Stimulated activated naive B cell treated with anti-CD40 and anti-IgM and Interleukin-4, amounts not matched to agents 10 μg/mL and 1 μg/mL and 100 μg/mL, for 72 hours (primary cell): Measurements from ENCODE around the gene TUBB2A.
"Not testable (repeated sequence)": the region's sequence is repeated elsewhere in the genome, so short reads cannot be mapped to it uniquely, and the experiment has no call there.

Experiments
- ATAC-seq, 2 donors: fragments of 150-1000 bp; cut with Tn5 transposase; replicated peaks; 2 replicates each; pipeline ENCODE4 v1.10.0; 2021; ENCODE audit warnings: moderate library complexity in 1 of 2
- DNase-seq: peaks from one replicate; pipeline ENCODE4 v3.0.0; 2021
- H3K27ac Mint-ChIP-seq: one replicate; pipeline ENCODE4 v1.8.0; 2022; ENCODE audit warnings: mild to moderate bottlenecking, mixed read lengths
- H3K27me3 Mint-ChIP-seq, 2 donors: one replicate each; pipeline ENCODE4 v1.8.0; 2022; ENCODE audit warnings: mixed read lengths in 2 of 2
- H3K36me3 Mint-ChIP-seq, 2 donors: one replicate each; pipeline ENCODE4 v1.8.0; 2022; ENCODE audit warnings: mixed read lengths in 2 of 2, mild to moderate bottlenecking in 1 of 2
- H3K4me1 Mint-ChIP-seq, 2 donors: one replicate each; pipeline ENCODE4 v1.8.0; 2022; ENCODE audit warnings: mixed read lengths in 2 of 2, mild to moderate bottlenecking in 1 of 2
- H3K4me3 Mint-ChIP-seq, 2 donors: one replicate each; pipeline ENCODE4 v1.8.0; 2022; ENCODE audit warnings: mild to moderate bottlenecking in 2 of 2, mixed read lengths in 2 of 2, moderate library complexity in 1 of 2
- H3K9me3 Mint-ChIP-seq, 2 donors: one replicate each; pipeline ENCODE4 v1.8.0; 2022; ENCODE audit warnings: mixed read lengths in 2 of 2, mild to moderate bottlenecking in 1 of 2

TUBB2A gene

DNA sequence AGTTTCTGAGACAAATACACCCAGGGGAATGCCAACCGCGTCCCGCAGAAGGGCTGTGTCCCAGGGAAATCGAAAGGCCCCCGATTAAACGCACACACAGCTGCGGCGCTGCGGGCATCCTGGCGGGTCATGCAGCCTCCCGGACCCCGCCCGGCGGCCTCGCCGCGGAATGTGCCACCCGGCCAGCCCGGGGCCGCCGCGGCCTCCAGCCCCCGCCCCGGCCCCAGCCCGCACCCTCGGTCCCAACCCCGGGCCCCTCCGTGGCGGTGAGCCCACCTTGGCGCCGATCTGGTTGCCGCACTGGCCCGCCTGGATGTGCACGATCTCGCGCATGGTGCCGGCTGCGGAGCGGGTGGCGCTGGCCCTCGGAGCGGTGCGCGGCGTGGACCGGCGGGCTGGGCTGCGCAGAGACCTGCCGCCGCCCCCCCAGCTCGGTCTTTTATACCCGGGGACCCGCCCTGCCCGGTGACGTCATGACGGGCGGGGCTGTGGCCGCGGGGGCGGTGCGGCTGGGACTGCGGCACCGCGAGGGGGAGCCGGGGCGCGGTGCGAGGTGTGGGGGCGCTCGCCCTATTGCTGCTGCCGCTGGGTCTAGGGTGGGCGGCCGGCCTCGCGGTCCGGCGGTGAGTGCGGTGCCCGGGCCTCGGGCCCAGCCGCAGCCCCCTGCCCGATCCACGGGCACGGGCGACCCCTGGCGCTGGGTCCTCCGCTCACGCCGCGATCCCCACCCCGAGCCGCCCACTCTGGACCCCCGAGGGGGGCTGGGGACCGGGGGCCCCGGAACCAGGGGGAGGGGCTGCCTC lies at the start of gene TUBB2A:
Gene TUBB2A (minus strand): TSS at position 414 of the 803 bp plus-strand sequence. CDS start 81 bp downstream, at position 333.
- DNase-seq (peak; percentile 72), ATAC-seq (peak; percentile 86 to 89)
- Mint-ChIP-seq H3K27me3 (peaks cover 6 to 8% of the 10 kb centered on the region in 2 donors), H3K9me3 (peaks cover 2 to 4% of the 10 kb centered on the region in 2 donors), H3K27ac (peak within 1 kb of the TSS; percentile 83), H3K4me3 (peak within 1 kb of the TSS; percentile 82), H3K36me3 (peaks cover 4 to 19% of the 10 kb centered on the region in 2 donors), H3K4me1 (peaks cover 18 to 29% of the 10 kb centered on the region in 2 donors)

- H3K27me3 Mint-ChIP-seq, result peaks cover 12 to 21% of the 10 kb centered on the region in 2 donors
- peaks cover 4 to 28% of the 10 kb centered on the region in 2 donors for H3K36me3 Mint-ChIP-seq
- ATAC-seq (no peak), DNase-seq (no peak)
- no peak overlapping the region for H3K4me3 Mint-ChIP-seq
- H3K27ac Mint-ChIP-seq, result peak overlapping the region; percentile 26
- peaks cover 4 to 13% of the 10 kb centered on the region in 2 donors for H3K9me3 Mint-ChIP-seq
- H3K4me1 Mint-ChIP-seq, result peaks cover 49 to 63% of the 10 kb centered on the region in 2 donors
Measured at GRCh38 chr6:3206339-3207015, 49.1 kb upstream of the TUBB2A start.

- Mint-ChIP-seq H3K4me3 (no peak overlapping the region), H3K27me3 (peaks cover 12 to 17% of the 10 kb centered on the region in 2 donors), H3K9me3 (peaks cover 4 to 13% of the 10 kb centered on the region in 2 donors), H3K27ac (peak overlapping the region; percentile 26), H3K4me1 (peaks cover 49 to 63% of the 10 kb centered on the region in 2 donors), H3K36me3 (peaks cover 4 to 28% of the 10 kb centered on the region in 2 donors)
- DNase-seq (no peak), ATAC-seq (no peak)
Measured at GRCh38 chr6:3205913-3206312, 48.6 kb upstream of the TUBB2A start.

DNA sequence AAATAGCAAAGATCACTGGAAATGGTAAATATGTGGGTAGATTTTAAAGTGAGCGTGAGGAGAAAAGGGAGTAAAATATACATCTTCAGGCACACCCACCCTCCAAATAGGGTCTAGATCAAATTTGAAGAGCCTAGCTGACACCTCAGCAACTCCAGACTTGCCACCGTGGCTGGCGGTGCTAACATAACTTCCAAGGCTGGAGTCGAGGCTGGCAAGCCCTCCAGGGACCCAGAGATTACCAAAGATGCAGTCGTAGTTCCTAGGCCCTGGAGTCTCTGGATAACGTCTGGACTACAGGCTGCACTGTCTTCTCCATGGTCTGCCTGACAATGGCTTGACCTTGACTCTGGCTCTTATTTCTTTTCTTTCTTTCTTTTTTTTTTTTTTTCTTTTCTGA lies 47.6 kb upstream of the TUBB2A start:
- peaks cover 4 to 13% of the 10 kb centered on the region in 2 donors for H3K9me3 Mint-ChIP-seq
- H3K27ac Mint-ChIP-seq, result no peak overlapping the region
- no peak for ATAC-seq
- peaks cover 18 to 24% of the 10 kb centered on the region in 2 donors for H3K27me3 Mint-ChIP-seq
- peak overlapping the region in 1 of 2 donors; percentile 17 for H3K4me3 Mint-ChIP-seq
- peaks cover 45 to 57% of the 10 kb centered on the region in 2 donors for H3K4me1 Mint-ChIP-seq
- DNase-seq, result no peak
- peaks cover 4 to 28% of the 10 kb centered on the region in 2 donors for H3K36me3 Mint-ChIP-seq

- Mint-ChIP-seq H3K27me3 (peaks cover 19 to 23% of the 10 kb centered on the region in 2 donors), H3K4me3 (peak overlapping the region; percentile 8 to 26), H3K36me3 (peaks cover 4 to 28% of the 10 kb centered on the region in 2 donors), H3K27ac (no peak overlapping the region), H3K9me3 (peaks cover 4 to 14% of the 10 kb centered on the region in 2 donors), H3K4me1 (peaks cover 29 to 39% of the 10 kb centered on the region in 2 donors)
- DNase-seq (no peak), ATAC-seq (no peak)
Measured at GRCh38 chr6:3202999-3203696, 45.8 kb upstream of the TUBB2A start.

- Mint-ChIP-seq H3K4me1 (peaks cover 25 to 35% of the 10 kb centered on the region in 2 donors), H3K4me3 (no peak overlapping the region), H3K27ac (no peak overlapping the region), H3K36me3 (peaks cover 4 to 22% of the 10 kb centered on the region in 2 donors), H3K9me3 (peaks cover 4 to 14% of the 10 kb centered on the region in 2 donors), H3K27me3 (peaks cover 8 to 16% of the 10 kb centered on the region in 2 donors)
- DNase-seq (no peak), ATAC-seq (no peak)
Measured at GRCh38 chr6:3201388-3201787, 44.0 kb upstream of the TUBB2A start.

DNA sequence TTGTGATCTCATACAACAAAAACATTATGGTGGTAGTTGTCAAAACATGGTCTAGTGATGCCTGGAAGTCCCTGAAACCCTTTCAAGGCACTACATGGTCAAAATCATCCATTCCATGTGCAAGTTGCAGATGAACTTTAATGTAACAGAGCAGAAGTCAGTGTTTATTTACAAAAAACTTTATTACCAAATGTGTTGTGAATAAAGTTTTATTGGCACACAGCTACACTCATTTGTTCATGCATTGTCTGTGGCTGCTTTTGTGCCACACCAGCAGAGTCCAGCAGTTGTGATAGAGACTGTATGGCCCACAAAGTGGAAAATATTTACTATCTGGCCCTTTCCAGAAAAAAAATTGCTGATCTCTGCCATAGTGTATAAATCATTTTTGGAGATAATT lies 43.3 kb upstream of the TUBB2A start:
- H3K27me3 Mint-ChIP-seq, result peaks cover 7 to 11% of the 10 kb centered on the region in 2 donors
- DNase-seq, result no peak
- H3K4me1 Mint-ChIP-seq, result peaks cover 19 to 28% of the 10 kb centered on the region in 2 donors
- H3K4me3 Mint-ChIP-seq, result no peak overlapping the region
- peaks cover 4 to 14% of the 10 kb centered on the region in 2 donors for H3K9me3 Mint-ChIP-seq
- H3K27ac Mint-ChIP-seq, result no peak overlapping the region
- H3K36me3 Mint-ChIP-seq, result peaks cover 4 to 16% of the 10 kb centered on the region in 2 donors
- ATAC-seq, result no peak

- peaks cover 0 to 11% of the 10 kb centered on the region in 2 donors for H3K9me3 Mint-ChIP-seq
- H3K27me3 Mint-ChIP-seq, result peaks cover 7 to 11% of the 10 kb centered on the region in 2 donors
- H3K4me3 Mint-ChIP-seq, result no peak overlapping the region
- DNase-seq, result no peak
- peaks cover 13 to 19% of the 10 kb centered on the region in 2 donors for H3K4me1 Mint-ChIP-seq
- peaks cover 0 to 10% of the 10 kb centered on the region in 2 donors for H3K36me3 Mint-ChIP-seq
- no peak for ATAC-seq
- no peak overlapping the region for H3K27ac Mint-ChIP-seq
Measured at GRCh38 chr6:3199382-3199781, 42.0 kb upstream of the TUBB2A start.

GRCh38 chr6:3197734-3198133 lies 40.4 kb upstream of the TUBB2A start:
- not testable (repeated sequence) for H3K4me1 Mint-ChIP-seq, H3K4me3 Mint-ChIP-seq, ATAC-seq, H3K9me3 Mint-ChIP-seq, H3K27ac Mint-ChIP-seq, H3K36me3 Mint-ChIP-seq, DNase-seq
- peaks cover 7 to 11% of the 10 kb centered on the region in 2 donors for H3K27me3 Mint-ChIP-seq

DNA sequence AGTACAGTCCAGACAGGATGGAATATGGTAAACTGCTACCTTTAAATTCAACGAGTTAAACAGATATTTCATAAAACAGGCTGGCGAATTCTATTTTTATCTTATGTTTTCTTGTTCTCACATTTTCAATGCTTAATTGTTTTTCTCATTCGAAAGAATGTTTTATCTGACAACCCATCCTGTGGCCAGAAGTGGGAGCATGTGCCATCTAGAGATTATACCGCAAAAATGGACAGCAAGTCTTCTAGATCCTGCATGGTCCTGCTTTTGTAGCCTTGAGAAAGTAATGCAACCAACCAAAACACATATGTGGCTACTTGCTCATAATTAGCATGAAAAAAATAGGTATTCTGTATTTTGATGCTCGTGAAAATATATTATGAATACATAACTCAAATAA lies 39.4 kb upstream of the TUBB2A start:
- peaks cover 0 to 1% of the 10 kb centered on the region in 2 donors for H3K9me3 Mint-ChIP-seq
- DNase-seq (no peak), ATAC-seq (no peak)

DNA sequence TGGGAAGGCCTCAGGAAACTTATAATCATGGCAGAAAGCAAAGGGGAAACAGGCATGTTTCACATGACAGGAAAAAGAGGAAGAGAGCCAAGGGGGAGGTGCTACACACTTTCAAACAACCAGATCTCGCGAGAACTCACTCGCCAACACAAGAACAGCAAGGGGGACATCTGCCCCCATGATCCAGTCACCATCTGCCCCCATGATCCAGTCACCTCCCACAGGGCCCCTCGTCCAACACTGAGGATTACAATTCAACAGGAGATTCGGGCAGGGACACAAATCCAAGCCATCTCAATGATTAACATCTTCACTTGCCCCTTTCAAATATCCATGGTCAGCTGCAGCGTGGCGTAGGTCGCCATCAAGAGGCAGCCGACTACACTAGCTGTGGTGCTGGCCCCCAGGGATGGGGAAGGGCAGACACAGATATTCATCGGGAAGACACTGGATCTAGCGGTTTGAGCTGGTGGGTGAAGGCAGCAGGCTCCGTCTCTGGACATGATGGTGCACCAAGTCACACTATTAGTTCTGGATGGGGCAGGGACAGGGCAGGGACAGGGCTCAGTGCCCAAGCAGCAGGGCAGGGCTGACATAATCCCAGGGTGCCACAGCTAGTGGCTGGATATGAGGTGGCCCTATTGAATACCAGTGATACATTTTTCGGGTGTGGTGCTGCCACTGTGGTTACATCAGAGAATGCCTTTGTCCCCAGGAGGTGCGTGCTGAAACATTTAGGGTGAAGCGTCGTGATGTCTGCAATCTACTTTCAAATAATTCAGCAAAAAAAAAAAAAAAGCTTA lies 38.6 kb upstream of the TUBB2A start:
- no peaks in the 10 kb centered on the region for H3K36me3 Mint-ChIP-seq
- no peak overlapping the region for H3K27ac Mint-ChIP-seq
- H3K4me3 Mint-ChIP-seq, result no peak overlapping the region
- ATAC-seq, result no peak
- H3K9me3 Mint-ChIP-seq, result peaks cover 0 to 1% of the 10 kb centered on the region in 2 donors
- H3K4me1 Mint-ChIP-seq, result no peaks in the 10 kb centered on the region
- DNase-seq, result no peak
- H3K27me3 Mint-ChIP-seq, result peaks cover 7 to 11% of the 10 kb centered on the region in 2 donors

More for the DNA sequence above, 39.4 kb upstream of the TUBB2A start:
- Mint-ChIP-seq H3K4me1 (no peaks in the 10 kb centered on the region), H3K27ac (no peak overlapping the region), H3K36me3 (no peaks in the 10 kb centered on the region), H3K4me3 (no peak overlapping the region), H3K27me3 (peaks cover 7 to 11% of the 10 kb centered on the region in 2 donors)

- H3K4me3 Mint-ChIP-seq, result no peak overlapping the region
- H3K9me3 Mint-ChIP-seq, result peaks cover 0 to 1% of the 10 kb centered on the region in 2 donors
- H3K27me3 Mint-ChIP-seq, result peaks cover 8 to 9% of the 10 kb centered on the region in 2 donors
- ATAC-seq (no peak), DNase-seq (no peak)
- no peak overlapping the region for H3K27ac Mint-ChIP-seq
- H3K36me3 Mint-ChIP-seq, result no peaks in the 10 kb centered on the region
- H3K4me1 Mint-ChIP-seq, result no peaks in the 10 kb centered on the region
Measured at GRCh38 chr6:3195420-3195694, 38.0 kb upstream of the TUBB2A start.

DNA sequence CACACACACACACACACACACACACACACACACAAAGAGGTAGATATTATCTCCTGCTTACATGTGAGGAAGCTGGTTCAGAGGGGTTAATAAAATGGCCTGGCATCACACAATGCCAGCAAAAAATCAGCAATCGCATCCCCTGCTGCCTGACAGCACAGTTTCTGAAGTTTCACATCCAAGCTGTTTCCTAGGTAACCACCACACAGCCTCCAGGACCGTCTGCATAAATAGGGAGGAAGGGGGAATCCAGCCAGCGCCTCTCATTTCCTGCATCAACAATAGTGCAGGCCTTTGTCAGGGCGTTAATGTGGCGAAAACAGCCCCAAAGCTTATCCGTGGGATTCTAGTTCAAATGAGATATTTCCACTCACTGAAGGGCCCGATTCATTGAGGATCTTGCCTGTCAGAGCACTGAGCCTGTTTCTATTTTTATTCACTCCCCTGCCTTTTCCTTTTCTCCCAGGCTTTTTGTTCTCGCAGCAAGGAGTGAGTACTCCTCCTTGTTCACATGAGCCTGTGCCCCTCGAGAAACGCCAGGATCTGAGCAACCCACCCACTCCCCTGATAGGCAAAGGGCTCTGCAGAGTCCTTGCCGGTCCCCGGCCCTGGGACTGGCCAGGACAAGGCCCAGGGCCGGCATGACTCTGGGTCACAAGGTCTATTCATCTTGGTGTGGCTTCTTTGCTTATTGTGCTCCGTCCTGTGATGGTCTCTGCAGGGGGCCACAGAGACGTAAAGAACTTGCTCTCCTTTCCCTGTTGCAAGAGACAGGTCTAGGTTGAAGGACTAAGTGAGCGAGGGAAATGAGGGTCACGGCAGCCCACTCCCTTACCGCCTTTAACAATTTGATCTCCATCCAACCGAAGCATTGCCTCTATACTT lies 37.4 kb upstream of the TUBB2A start:
- no peak overlapping the region for H3K27ac Mint-ChIP-seq
- ATAC-seq (peak; percentile 54 to 72), DNase-seq (no peak)
- H3K27me3 Mint-ChIP-seq, result peaks cover 5 to 7% of the 10 kb centered on the region in 2 donors
- H3K36me3 Mint-ChIP-seq, result no peaks in the 10 kb centered on the region
- no peaks in the 10 kb centered on the region for H3K4me1 Mint-ChIP-seq
- H3K9me3 Mint-ChIP-seq, result peaks cover 0 to 1% of the 10 kb centered on the region in 2 donors
- no peak overlapping the region for H3K4me3 Mint-ChIP-seq
